CD4-positive, alpha-beta memory T cell (primary cell): ENCODE data around the gene CBX1. TPM values are rescaled to one million over a fixed set of nuclear protein-coding genes. Genes with fewer than 3 reads are reported as not detected.
A peak's percentile ranks its signal among the peaks of the same experiment; 100 is the strongest.
"Not testable (repeated sequence)": the region's sequence is repeated elsewhere in the genome, so short reads cannot be mapped to it uniquely, and the experiment has no call there.

ENCODE experiments used
- CTCF ChIA-PET: fragments of 350-600 bp; sonication (Branson Sonifier 250); formaldehyde crosslinking; loops from one replicate; lab custom pipeline; 2021; ENCODE audit warnings: inconsistent platforms; ENCODE audit not compliant: partially characterized antibody; lab: Charles Lee
- POLR2A ChIA-PET: fragments of 350-600 bp; sonication (Branson Sonifier 250); formaldehyde crosslinking; loops from one replicate; lab custom pipeline; 2021; ENCODE audit not compliant: partially characterized antibody; lab: Charles Lee
- DNase-seq, 5 donors: peaks; one replicate each; pipeline versions ENCODE4 v3.0.0 to v3.0.0-alpha.2; 2020 to 2022; ENCODE audit warnings: mixed read lengths in 1 of 5
- H3K27ac ChIP-seq: one replicate; pipeline ENCODE4 v1.7.0; 2013; ENCODE audit warnings: low read depth, low read length
- H3K27me3 ChIP-seq: 2 replicates; pipeline ENCODE4 v1.7.0; 2013; ENCODE audit warnings: mild to moderate bottlenecking, low read length, moderate library complexity; ENCODE audit not compliant: insufficient read depth
- H3K36me3 ChIP-seq: 2 replicates; pipeline ENCODE4 v1.7.0; 2013; ENCODE audit warnings: mild to moderate bottlenecking, low read length, moderate library complexity; ENCODE audit not compliant: insufficient read depth
- H3K4me1 ChIP-seq: 2 replicates; pipeline ENCODE4 v1.7.0; 2013; ENCODE audit warnings: mild to moderate bottlenecking, low read length, moderate library complexity; ENCODE audit not compliant: insufficient read depth
- H3K4me3 ChIP-seq, 2 donors: one replicate each; pipeline ENCODE4 v1.7.0; 2013; ENCODE audit warnings: low read length in 2 of 2, mild to moderate bottlenecking in 1 of 2
- H3K9me3 ChIP-seq, 2 donors: one replicate each; pipeline ENCODE4 v1.7.0; 2013; ENCODE audit warnings: low read length in 2 of 2, control low read depth in 1 of 2; ENCODE audit not compliant: control insufficient read depth in 1 of 2
- H3K27ac Mint-ChIP-seq, 7 donors: one replicate each; pipeline ENCODE4 v1.8.0; 2020 to 2021; ENCODE audit warnings: mixed read lengths in 7 of 7, mild to moderate bottlenecking in 6 of 7, inconsistent platforms in 3 of 7, moderate library complexity in 3 of 7
- H3K27me3 Mint-ChIP-seq, 2 donors: one replicate each; pipeline ENCODE4 v1.8.0; 2020 to 2021; ENCODE audit warnings: mixed read lengths in 2 of 2
- H3K36me3 Mint-ChIP-seq, 2 donors: one replicate each; pipeline ENCODE4 v1.8.0; 2020 to 2021; ENCODE audit warnings: mixed read lengths in 2 of 2, inconsistent platforms in 1 of 2, mild to moderate bottlenecking in 1 of 2
- H3K4me1 Mint-ChIP-seq, 4 donors: one replicate each; pipeline ENCODE4 v1.8.0; 2020 to 2021; ENCODE audit warnings: mixed read lengths in 4 of 4, mild to moderate bottlenecking in 1 of 4
- H3K4me3 Mint-ChIP-seq, 8 donors: one replicate each; pipeline ENCODE4 v1.8.0; 2020 to 2021; ENCODE audit warnings: mixed read lengths in 8 of 8, mild to moderate bottlenecking in 7 of 8, moderate library complexity in 6 of 8, inconsistent platforms in 3 of 8
- H3K9me3 Mint-ChIP-seq, 8 donors: one replicate each; pipeline ENCODE4 v1.8.0; 2020 to 2021; ENCODE audit warnings: mixed read lengths in 8 of 8, mild to moderate bottlenecking in 5 of 8, inconsistent platforms in 3 of 8, moderate library complexity in 1 of 8
- intact Hi-C: fragments of 100-400 bp; cut with micrococcal nuclease; formaldehyde crosslinking; loops from one replicate; pipeline ENCODE4 v1.15.1; 2023
- polyA plus RNA-seq, 2 donors: library from polyadenylated mRNA; unstranded; fragments of 300-500 nt; fragmentation: Illumina TruSeq; gene quantifications; one replicate each; pipeline ENCODE4 v1.2.3, GENCODE V29; 2021
- total RNA-seq, 2 experiments: library from RNA; stranded (reverse); gene quantifications; one replicate each; pipeline ENCODE4 v1.2.3, GENCODE V29; 2021

CBX1 gene
- total and polyA plus RNA-seq, 4 experiments from 2014 or later = 10.1 to 37.1 (median 26.9) TPM

GRCh38 chr17:48036693-48037035 lies 64.6 kb downstream of the CBX1 start:
- no peaks in the 10 kb centered on the region for H3K27me3 ChIP-seq
- peaks cover 7% of the 10 kb centered on the region for H3K4me1 ChIP-seq
- Mint-ChIP-seq H3K4me1 (peaks cover 4 to 7% (median 5%) of the 10 kb centered on the region in 4 donors), H3K4me3 (peak overlapping the region; percentile 80 to 89 (median 85)), H3K36me3 (no peaks in the 10 kb centered on the region), H3K27ac (peak overlapping the region in 1 of 7 donors; percentile 60), H3K27me3 (peaks cover 11 to 37% of the 10 kb centered on the region in 2 donors), H3K9me3 (no peaks in the 10 kb centered on the region)
- no peak for DNase-seq
- no peaks in the 10 kb centered on the region for H3K36me3 ChIP-seq
- H3K27ac ChIP-seq = no peak overlapping the region
- intact Hi-C loops = loop anchor here (1.0 kb wide), 2 partner anchors 12 to 38 kb away; partner anchors contain the start of gene NFE2L1
- no peaks in the 10 kb centered on the region for H3K9me3 ChIP-seq
- ChIA-PET CTCF (interaction anchor here (1.1 to 5.5 kb wide), 13 partner anchors 10 to 71 kb away, joined by 3 to 38 read pairs (median 6); partner anchors contain the start of genes CDK5RAP3, NFE2L1 and SNX11), POLR2A (interaction anchor here (1.2 to 3.5 kb wide), 5 partner anchors 11 to 244 kb away, joined by 3 to 31 read pairs (median 3); partner anchors contain the start of genes CDK5RAP3 and NFE2L1)
- peak overlapping the region in 1 of 2 donors; percentile 67 for H3K4me3 ChIP-seq

- DNase-seq, H3K9me3 ChIP-seq, H3K36me3 ChIP-seq, H3K4me3 Mint-ChIP-seq, H3K4me1 ChIP-seq, H3K27ac ChIP-seq, intact Hi-C loops, H3K27me3 ChIP-seq, H3K36me3 Mint-ChIP-seq, H3K4me3 ChIP-seq, H3K27ac Mint-ChIP-seq, H3K4me1 Mint-ChIP-seq, H3K9me3 Mint-ChIP-seq: not testable (repeated sequence)
- ChIA-PET POLR2A (interaction anchor here (1.5 kb wide), 1 partner anchor 13 kb away, joined by 4 read pairs; the partner anchor contains the start of gene NFE2L1), CTCF (interaction anchor here (0.9 to 5.5 kb wide), 6 partner anchors 9 to 46 kb away, joined by 3 to 38 read pairs (median 4); partner anchors contain the start of gene NFE2L1)
- peaks cover 11 to 38% of the 10 kb centered on the region in 2 donors for H3K27me3 Mint-ChIP-seq
Measured at GRCh38 chr17:48034734-48035133, 66.5 kb downstream of the CBX1 start.

GRCh38 chr17:48031966-48032365 lies 69.3 kb downstream of the CBX1 start:
- Mint-ChIP-seq H3K9me3 (no peaks in the 10 kb centered on the region), H3K27me3 (peaks cover 5 to 30% of the 10 kb centered on the region in 2 donors), H3K27ac (no peak overlapping the region), H3K4me1 (peaks cover 0 to 4% (median 2%) of the 10 kb centered on the region in 4 donors), H3K36me3 (no peaks in the 10 kb centered on the region), H3K4me3 (no peak overlapping the region)
- Histone ChIP-seq H3K36me3 (no peaks in the 10 kb centered on the region), H3K9me3 (no peaks in the 10 kb centered on the region), H3K4me3 (no peak overlapping the region), H3K27me3 (no peaks in the 10 kb centered on the region), H3K4me1 (peaks cover 7% of the 10 kb centered on the region), H3K27ac (no peak overlapping the region)
- no peak for DNase-seq
- POLR2A ChIA-PET = interaction anchor here (0.6 kb wide), 1 partner anchor 1909 kb away, joined by 3 read pairs; no protein-coding TSS in a partner anchor
- intact Hi-C loops = no loop called here
- CTCF ChIA-PET = interaction anchor here (1.2 to 2.5 kb wide), 4 partner anchors 20 to 561 kb away, joined by 3 to 11 read pairs (median 5); partner anchors contain the start of gene HOXB5

GRCh38 chr17:48030531-48030930 lies 70.7 kb downstream of the CBX1 start:
- Histone ChIP-seq H3K4me1 (peaks cover 13% of the 10 kb centered on the region), H3K27me3 (no peaks in the 10 kb centered on the region), H3K4me3 (no peak overlapping the region), H3K9me3 (no peaks in the 10 kb centered on the region), H3K27ac (no peak overlapping the region), H3K36me3 (no peaks in the 10 kb centered on the region)
- Mint-ChIP-seq H3K36me3 (no peaks in the 10 kb centered on the region), H3K4me1 (peaks cover 3 to 18% (median 11%) of the 10 kb centered on the region in 4 donors), H3K4me3 (no peak overlapping the region), H3K27me3 (peaks cover 5 to 25% of the 10 kb centered on the region in 2 donors), H3K9me3 (no peaks in the 10 kb centered on the region), H3K27ac (no peak overlapping the region)
- DNase-seq = no peak
- POLR2A ChIA-PET = no interaction called here
- CTCF ChIA-PET = interaction anchor here (0.8 to 2.5 kb wide), 10 partner anchors 12 to 563 kb away, joined by 3 to 11 read pairs (median 3); partner anchors contain the start of gene HOXB5
- intact Hi-C loops = no loop called here

GRCh38 chr17:48028736-48029135 lies 72.5 kb downstream of the CBX1 start:
- H3K36me3 ChIP-seq = no peaks in the 10 kb centered on the region
- H3K4me1 ChIP-seq = peaks cover 27% of the 10 kb centered on the region
- no peak for DNase-seq
- H3K4me3 ChIP-seq = no peak overlapping the region
- no peaks in the 10 kb centered on the region for H3K9me3 ChIP-seq
- H3K9me3 Mint-ChIP-seq = peaks cover 0 to 2% (median 0%) of the 10 kb centered on the region in 8 donors
- H3K27me3 ChIP-seq = no peaks in the 10 kb centered on the region
- H3K4me1 Mint-ChIP-seq = peaks cover 7 to 33% (median 21%) of the 10 kb centered on the region in 4 donors
- intact Hi-C loops = loop anchor here (5.0 kb wide), 2 partner anchors 81 to 564 kb away; partner anchors contain the start of genes HOXB3 and HOXB5
- ChIA-PET POLR2A (no interaction called here), CTCF (interaction anchor here (3.0 to 5.0 kb wide), 3 partner anchors 20 to 586 kb away, joined by 6 to 148 read pairs (median 40); partner anchors contain the start of genes HOXB8 and NFE2L1)
- H3K4me3 Mint-ChIP-seq = no peak overlapping the region
- no peaks in the 10 kb centered on the region for H3K36me3 Mint-ChIP-seq
- H3K27ac ChIP-seq = no peak overlapping the region
- H3K27ac Mint-ChIP-seq = no peak overlapping the region
- H3K27me3 Mint-ChIP-seq = peaks cover 8 to 31% of the 10 kb centered on the region in 2 donors

- intact Hi-C loops = loop anchor here (5.0 kb wide), 2 partner anchors 80 to 565 kb away; partner anchors contain the start of genes HOXB3 and HOXB5
- Mint-ChIP-seq H3K4me3 (peak overlapping the region in 1 of 8 donors; percentile 75), H3K4me1 (peaks cover 12 to 36% (median 24%) of the 10 kb centered on the region in 4 donors), H3K27me3 (peaks cover 10 to 26% of the 10 kb centered on the region in 2 donors), H3K9me3 (peaks cover 0 to 2% (median 0%) of the 10 kb centered on the region in 8 donors), H3K36me3 (no peaks in the 10 kb centered on the region), H3K27ac (no peak overlapping the region)
- Histone ChIP-seq H3K27ac (no peak overlapping the region), H3K4me1 (peaks cover 36% of the 10 kb centered on the region), H3K36me3 (no peaks in the 10 kb centered on the region), H3K4me3 (no peak overlapping the region), H3K27me3 (no peaks in the 10 kb centered on the region), H3K9me3 (no peaks in the 10 kb centered on the region)
- DNase-seq = no peak
- ChIA-PET POLR2A (interaction anchor here (0.8 to 2.9 kb wide), 3 partner anchors 9 to 103 kb away, joined by 3 to 52 read pairs (median 3); partner anchors contain the start of gene NFE2L1), CTCF (interaction anchor here (0.7 to 5.0 kb wide), 24 partner anchors 9 to 851 kb away, joined by 3 to 148 read pairs (median 4); partner anchors contain the start of genes CDK5RAP3, HOXB8 and NFE2L1)
Measured at GRCh38 chr17:48027322-48027981, 73.8 kb downstream of the CBX1 start.
